K562 (cell line): ENCODE results near the gene FRYL. TPM values are rescaled to one million over a fixed set of nuclear protein-coding genes. Genes with fewer than 3 reads are reported as not detected.

Source experiments
- ATAC-seq: fragments of 200-7000 bp; cut with Tn5 transposase; 3 replicates; pipeline ENCODE4 v1.9.1; 2020; ENCODE audit warnings: moderate library complexity
- BruUV-seq: library from RNA; stranded (reverse); fragments of 400-500 nt; replicated peaks from 2 replicates; lab custom pipeline; 2021; lab: Mats Ljungman, UMichigan
- CTCF ChIA-PET: fragments of 300-600 bp; formaldehyde crosslinking; extraction: SDS; loops from one replicate; lab custom pipeline; 2021; ENCODE audit warnings: low intra/inter-chr PET ratio; lab: Yijun Ruan, JAX
- POLR2A ChIA-PET: fragments of 300-600, 350-650 bp; sonication (Branson Sonifier 250); formaldehyde crosslinking; extraction: SDS; loops from one replicate; lab custom pipeline; 2021; ENCODE audit warnings: antibody characterized with exemption, inconsistent platforms; lab: Yijun Ruan, JAX
- DNase-seq, 4 experiments: peaks; one replicate each; pipeline versions ENCODE4 v3.0.0 to v3.0.0-alpha.2; 2011 to 2018; ENCODE audit warnings: low spot score in 3 of 4, mixed read lengths in 3 of 4; ENCODE audit errors: extremely low read depth in 1 of 4
- FAIRE-seq: peaks from 2 replicates; lab custom pipeline; 2011; peaks lifted over from hg19 to GRCh38; lab: Jason Lieb, UNC
- H2AFZ ChIP-seq: 2 replicates; pipeline ENCODE4 v1.6.0; 2011; ENCODE audit warnings: low read depth, low read length, control low read depth, inconsistent platforms
- H3K27ac ChIP-seq: fragments of 200-600 bp; 3 replicates; pipeline ENCODE4 v1.8.0; 2011; ENCODE audit warnings: low read depth, mild to moderate bottlenecking, control low read depth, inconsistent platforms, low read length, moderate library complexity, mixed read lengths; ENCODE audit errors: extremely low read depth
- H3K27me3 ChIP-seq, 2 experiments: fragments of 300-600 bp in 1 of 2; 2 replicates in 1 of 2; 3 replicates in 1 of 2; pipeline versions ENCODE4 v1.6.0 to v1.8.0; 2011; ENCODE audit warnings: inconsistent platforms in 2 of 2, low read length in 2 of 2, mild to moderate bottlenecking in 1 of 2, mixed read lengths in 1 of 2, moderate library complexity in 1 of 2; ENCODE audit not compliant: control insufficient read depth in 2 of 2, insufficient read depth in 2 of 2
- H3K36me3 ChIP-seq: fragments of 300-600 bp; 3 replicates; pipeline ENCODE4 v1.8.0; 2011; ENCODE audit warnings: mild to moderate bottlenecking, low read length, inconsistent platforms; ENCODE audit not compliant: control insufficient read depth, insufficient read depth
- H3K4me1 ChIP-seq, 2 experiments: fragments of 200-600 bp in 1 of 2; replicated peaks in 1 of 2; 2 replicates in 1 of 2; 3 replicates in 1 of 2; pipeline versions ENCODE4 v1.5.1 to v1.8.0; 2011; ENCODE audit warnings: inconsistent platforms in 2 of 2, low read length in 2 of 2, mild to moderate bottlenecking in 1 of 2, mixed read lengths in 1 of 2, moderate library complexity in 1 of 2; ENCODE audit not compliant: control insufficient read depth in 2 of 2, insufficient read depth in 2 of 2
- H3K4me2 ChIP-seq: 2 replicates; pipeline ENCODE4 v1.6.1; 2011; ENCODE audit warnings: low read length, control low read depth, inconsistent platforms, mixed read lengths; ENCODE audit not compliant: insufficient read depth
- H3K4me3 ChIP-seq: fragments of 200-600 bp; sonication (generic), shearing (Covaris generic); 2 replicates; pipeline ENCODE4 v1.5.1; 2016; ENCODE audit warnings: control low read depth, inconsistent platforms
- H3K79me2 ChIP-seq: fragments of 200-600 bp; 3 replicates; pipeline ENCODE4 v1.8.0; 2011; ENCODE audit warnings: low read length, inconsistent platforms; ENCODE audit not compliant: control insufficient read depth, insufficient read depth
- H3K9ac ChIP-seq, 2 experiments: 2 replicates each; pipeline versions ENCODE4 v1.6.0 to v1.6.1; 2011; ENCODE audit warnings: low read depth in 2 of 2, low read length in 2 of 2, control low read depth in 1 of 2, inconsistent platforms in 1 of 2, mild to moderate bottlenecking in 1 of 2, mixed read lengths in 1 of 2; ENCODE audit not compliant: insufficient read depth in 1 of 2
- H3K9me1 ChIP-seq: one replicate; pipeline ENCODE4 v1.6.0; 2011; ENCODE audit warnings: inconsistent platforms, mild to moderate bottlenecking, low read length, moderate library complexity; ENCODE audit not compliant: control insufficient read depth, insufficient read depth
- H3K9me3 ChIP-seq: replicated peaks from 2 replicates; pipeline ENCODE4 v1.5.1; 2011; ENCODE audit warnings: low read depth, low read length, inconsistent platforms; ENCODE audit not compliant: control insufficient read depth, insufficient read depth
- H4K20me1 ChIP-seq: replicated peaks from 2 replicates; pipeline ENCODE4 v1.6.1; 2011; ENCODE audit warnings: low read length, inconsistent platforms, mixed read lengths; ENCODE audit not compliant: control insufficient read depth, insufficient read depth
- FOXA1 ChIP-seq: fragments of 450-650 bp; IDR thresholded peaks from 2 replicates; pipeline ENCODE4 v1.6.1; 2016; ENCODE audit warnings: mild to moderate bottlenecking, borderline replicate concordance
- HNRNPH1 ChIP-seq: fragments of 200-400 bp; formaldehyde crosslinking; optimal IDR thresholded peaks from 2 replicates; pipeline ENCODE3; 2017; ENCODE audit warnings: low read depth, mild to moderate bottlenecking, low read length, moderate library complexity
- MCM3 ChIP-seq: fragments of 450-650 bp; IDR thresholded peaks from 2 replicates; pipeline ENCODE4 v1.6.1; 2016
- MEF2D ChIP-seq: conservative IDR thresholded peaks from 2 replicates; pipeline ENCODE4 v1.6.1; 2016; ENCODE audit warnings: low read depth, missing genetic modification characterization, missing compliant biosample characterization
- SMARCE1 ChIP-seq: fragments of 450-650 bp; IDR thresholded peaks from 2 replicates; pipeline ENCODE4 v1.7.1; 2016; ENCODE audit warnings: mild to moderate bottlenecking
- WHSC1 ChIP-seq: IDR thresholded peaks from one replicate; pipeline ENCODE4 v1.6.1; 2012; ENCODE audit warnings: low read length, control low read depth, inconsistent platforms
- ZBED1 ChIP-seq: IDR thresholded peaks from 2 replicates; pipeline ENCODE4 v1.6.1; 2014
- WGBS: fragments of 100-300 bp; shearing (Covaris generic); methylation state at CpG from one replicate; pipeline ENCODE4 v1.1.6; 2016; ENCODE audit warnings: low coverage, mixed read lengths; ENCODE audit not compliant: insufficient coverage; ENCODE audit errors: missing lambda C conversion rate; 5-methylcytosine and 5-hydroxymethylcytosine counted together
- in situ Hi-C: fragments of 300-500 bp; cut with MboI; formaldehyde crosslinking; loops from 4 replicates; pipeline ENCODE4 v1.15.0; 2018; ENCODE audit warnings: inconsistent platforms, mixed read lengths
- intact Hi-C: fragments of 100-400 bp; cut with micrococcal nuclease; formaldehyde crosslinking; loops from 2 replicates; pipeline ENCODE4 v1.14.2; 2022
- polyA plus RNA-seq, 8 experiments: library from polyadenylated mRNA; depleted of rRNA in 4 of 8; stranded (reverse) in 5 of 8; unstranded in 3 of 8; fragments of >200 nt; fragmentation: Nextera tagmentation in 2 of 8; fragmentation: Illumina TruSeq in 1 of 8; extraction: Ambion mirVana in 2 of 8; extraction: Trizol in 1 of 8; gene quantifications; 2 replicates each; pipeline versions ENCODE4 v1.2.1 to v1.2.3, GENCODE V29; 2011 to 2014; ENCODE audit warnings: inconsistent platforms in 1 of 8, missing spikeins in 1 of 8
- small RNA-seq: library from RNA; depleted of rRNA; stranded (forward); fragments of <200 nt; gene quantifications from one replicate; pipeline ENCODE3, GENCODE V24; 2014
- total RNA-seq, 7 experiments: library from RNA; depleted of rRNA in 6 of 7; stranded (reverse); fragments of >200 nt in 6 of 7; fragmentation: Illumina TruSeq in 2 of 7; extraction: Trizol in 2 of 7; gene quantifications; 2 replicates each; pipeline versions ENCODE4 v1.2.1 to v1.2.3, GENCODE V29; 2011 to 2021; ENCODE audit warnings: low replicate concordance in 1 of 7
- TF ChIP-seq, protein P1 (sequence below): sonication (generic); formaldehyde crosslinking; IDR thresholded peaks from 2 replicates; pipeline ENCODE4 v1.8.1; 2023; ENCODE audit warnings: mild to moderate bottlenecking, missing genetic modification reagents
- TF ChIP-seq, protein P2 (sequence below): fragments of 150-350 bp; conservative IDR thresholded peaks from 2 replicates; pipeline ENCODE4 v1.6.1; 2014; ENCODE audit warnings: low read length

FRYL gene
- total and polyA plus RNA-seq, 9 of the 15 experiments (the other 6 are each of a cell fraction or from before 2014, with no cell fraction given) = 7.2 to 34.9 (median 15.9) TPM

DNA sequence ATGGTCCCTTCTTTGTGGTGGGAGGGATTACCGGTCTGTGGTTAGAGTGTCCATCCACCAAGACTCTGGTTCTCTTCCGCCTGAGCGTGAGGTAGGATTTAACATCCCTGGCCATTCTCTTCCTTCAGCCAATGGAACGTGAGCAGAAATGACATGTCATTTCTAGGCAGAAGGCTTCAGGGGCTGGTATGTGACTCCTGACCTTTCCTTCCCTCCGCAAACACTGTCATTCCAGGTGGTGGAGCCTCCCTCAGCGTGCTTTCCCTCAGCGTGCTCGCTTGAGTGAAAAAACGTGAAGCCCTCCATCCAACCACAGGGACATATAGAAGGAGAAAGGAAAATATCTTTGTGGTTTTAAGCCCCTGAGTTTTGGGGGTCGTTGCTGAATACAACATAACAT, 330.9 kb downstream of the FRYL start:
- H3K9me1 ChIP-seq = no peaks in the 10 kb centered on the region
- peak overlapping the region; percentile 85 for H2AFZ ChIP-seq
- peak; percentile 63 for ATAC-seq
- in situ Hi-C loops = no loop called here
- WGBS = 52% methylated on average over 9 of the region's 10 CpGs
- H3K4me3 ChIP-seq = no peak overlapping the region
- no peaks in the 10 kb centered on the region for H3K36me3 ChIP-seq
- intact Hi-C loops = loop anchor here (5.0 to 10.0 kb wide), 2 partner anchors 233 to 324 kb away; no protein-coding TSS in a partner anchor
- H3K9me3 ChIP-seq = no peaks in the 10 kb centered on the region
- TF ChIP-seq MCM3 (no peak), FOXA1 (no peak), ZBED1 (no peak), HNRNPH1 (no peak), WHSC1 (no peak), MEF2D (tag) (no peak), SMARCE1 (no peak)
- TF ChIP-seq, protein P1, sequence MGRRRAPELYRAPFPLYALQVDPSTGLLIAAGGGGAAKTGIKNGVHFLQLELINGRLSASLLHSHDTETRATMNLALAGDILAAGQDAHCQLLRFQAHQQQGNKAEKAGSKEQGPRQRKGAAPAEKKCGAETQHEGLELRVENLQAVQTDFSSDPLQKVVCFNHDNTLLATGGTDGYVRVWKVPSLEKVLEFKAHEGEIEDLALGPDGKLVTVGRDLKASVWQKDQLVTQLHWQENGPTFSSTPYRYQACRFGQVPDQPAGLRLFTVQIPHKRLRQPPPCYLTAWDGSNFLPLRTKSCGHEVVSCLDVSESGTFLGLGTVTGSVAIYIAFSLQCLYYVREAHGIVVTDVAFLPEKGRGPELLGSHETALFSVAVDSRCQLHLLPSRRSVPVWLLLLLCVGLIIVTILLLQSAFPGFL (CRISPR knock-in tag) = no peak
- TF ChIP-seq, protein P2, sequence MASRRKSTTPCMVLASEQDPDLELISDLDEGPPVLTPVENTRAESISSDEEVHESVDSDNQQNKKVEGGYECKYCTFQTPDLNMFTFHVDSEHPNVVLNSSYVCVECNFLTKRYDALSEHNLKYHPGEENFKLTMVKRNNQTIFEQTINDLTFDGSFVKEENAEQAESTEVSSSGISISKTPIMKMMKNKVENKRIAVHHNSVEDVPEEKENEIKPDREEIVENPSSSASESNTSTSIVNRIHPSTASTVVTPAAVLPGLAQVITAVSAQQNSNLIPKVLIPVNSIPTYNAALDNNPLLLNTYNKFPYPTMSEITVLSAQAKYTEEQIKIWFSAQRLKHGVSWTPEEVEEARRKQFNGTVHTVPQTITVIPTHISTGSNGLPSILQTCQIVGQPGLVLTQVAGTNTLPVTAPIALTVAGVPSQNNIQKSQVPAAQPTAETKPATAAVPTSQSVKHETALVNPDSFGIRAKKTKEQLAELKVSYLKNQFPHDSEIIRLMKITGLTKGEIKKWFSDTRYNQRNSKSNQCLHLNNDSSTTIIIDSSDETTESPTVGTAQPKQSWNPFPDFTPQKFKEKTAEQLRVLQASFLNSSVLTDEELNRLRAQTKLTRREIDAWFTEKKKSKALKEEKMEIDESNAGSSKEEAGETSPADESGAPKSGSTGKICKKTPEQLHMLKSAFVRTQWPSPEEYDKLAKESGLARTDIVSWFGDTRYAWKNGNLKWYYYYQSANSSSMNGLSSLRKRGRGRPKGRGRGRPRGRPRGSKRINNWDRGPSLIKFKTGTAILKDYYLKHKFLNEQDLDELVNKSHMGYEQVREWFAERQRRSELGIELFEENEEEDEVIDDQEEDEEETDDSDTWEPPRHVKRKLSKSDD = no peak
- no peak overlapping the region for H3K27ac ChIP-seq
- peak overlapping the region; percentile 24; the same call in 1 of the 2 replicates for H3K4me2 ChIP-seq
- no peaks in the 10 kb centered on the region for H3K79me2 ChIP-seq
- DNase-seq = peak in 1 of 4 experiments; percentile 14
- no peaks in the 10 kb centered on the region for H4K20me1 ChIP-seq
- POLR2A ChIA-PET = no interaction called here
- H3K4me1 ChIP-seq = peaks cover 0 to 2% of the 10 kb centered on the region in 2 experiments; a peak in 3 of 5 replicates
- H3K27me3 ChIP-seq = no peaks in the 10 kb centered on the region
- CTCF ChIA-PET = no interaction called here
- FAIRE-seq = peak; percentile 29
- H3K9ac ChIP-seq = no peak overlapping the region
- BruUV-seq = no TSS peak

Small RNA genes within 50 kb of the gene (small RNA-seq; reads per million reads assigned to genes)
- 0.11 reads per million for gene RNU5E-3P

Other genes starting within 250 kb of the FRYL start
- 93.1 and 99.0 TPM in 2 replicates for gene OCIAD1, start 50.8 kb upstream of the FRYL start, total RNA-seq (2014; rRNA removed)
- 196 and 197 TPM in 2 replicates for gene OCIAD1, start 50.8 kb upstream of the FRYL start, total RNA-seq (2014; rRNA removed; fragmentation: Illumina TruSeq; extraction: Trizol)
- 148 and 163 TPM in 2 replicates for gene OCIAD1, start 50.8 kb upstream of the FRYL start, total RNA-seq (2015; rRNA removed; fragmentation: Illumina TruSeq; extraction: Trizol)
- gene OCIAD1, start 50.8 kb upstream of the FRYL start, total RNA-seq (2021) = 134 and 148 TPM in 2 replicates
- 223 and 278 TPM in 2 replicates for gene OCIAD1, start 50.8 kb upstream of the FRYL start, polyA plus RNA-seq (2011; rRNA removed)
- 304 and 358 TPM in 2 replicates for gene OCIAD1, start 50.8 kb upstream of the FRYL start, polyA plus RNA-seq (2014; fragmentation: Illumina TruSeq; extraction: Trizol)
- 100 to 1,000 TPM; 204 to 222 TPM for gene OCIAD1, start 50.8 kb upstream of the FRYL start, polyA plus RNA-seq (2014; fragmentation: Nextera tagmentation; extraction: Ambion mirVana)
- gene OCIAD1, start 50.8 kb upstream of the FRYL start, polyA plus RNA-seq (2014; rRNA removed) = 188 and 200 TPM in 2 replicates
- not detected in 2 replicates for gene OCIAD2, start 126.5 kb upstream of the FRYL start, total RNA-seq (2014; rRNA removed)
- not detected in 2 replicates for gene OCIAD2, start 126.5 kb upstream of the FRYL start, total RNA-seq (2014; rRNA removed; fragmentation: Illumina TruSeq; extraction: Trizol)
- not detected in 2 replicates for gene OCIAD2, start 126.5 kb upstream of the FRYL start, total RNA-seq (2015; rRNA removed; fragmentation: Illumina TruSeq; extraction: Trizol)
- 0.31 and 0.98 TPM in 2 replicates for gene OCIAD2, start 126.5 kb upstream of the FRYL start, total RNA-seq (2021)
- gene OCIAD2, start 126.5 kb upstream of the FRYL start, polyA plus RNA-seq (2011; rRNA removed) = not detected in 2 replicates
- gene OCIAD2, start 126.5 kb upstream of the FRYL start, polyA plus RNA-seq (2014; fragmentation: Illumina TruSeq; extraction: Trizol) = not detected in 2 replicates
- not detected for gene OCIAD2, start 126.5 kb upstream of the FRYL start, polyA plus RNA-seq (2014; fragmentation: Nextera tagmentation; extraction: Ambion mirVana)
- 0.11 TPM in 1 of 2 replicates, not detected in the other for gene OCIAD2, start 126.5 kb upstream of the FRYL start, polyA plus RNA-seq (2014; rRNA removed)
- gene CWH43, start 206.0 kb upstream of the FRYL start, total RNA-seq (2014; rRNA removed) = not detected in 2 replicates
- not detected in 2 replicates for gene CWH43, start 206.0 kb upstream of the FRYL start, total RNA-seq (2014; rRNA removed; fragmentation: Illumina TruSeq; extraction: Trizol)
- not detected in 2 replicates for gene CWH43, start 206.0 kb upstream of the FRYL start, total RNA-seq (2015; rRNA removed; fragmentation: Illumina TruSeq; extraction: Trizol)
- gene CWH43, start 206.0 kb upstream of the FRYL start, total RNA-seq (2021) = not detected in 2 replicates
- gene CWH43, start 206.0 kb upstream of the FRYL start, polyA plus RNA-seq (2011; rRNA removed) = not detected in 2 replicates
- not detected in 2 replicates for gene CWH43, start 206.0 kb upstream of the FRYL start, polyA plus RNA-seq (2014; fragmentation: Illumina TruSeq; extraction: Trizol)
- gene CWH43, start 206.0 kb upstream of the FRYL start, polyA plus RNA-seq (2014; fragmentation: Nextera tagmentation; extraction: Ambion mirVana) = not detected
- not detected in 2 replicates for gene CWH43, start 206.0 kb upstream of the FRYL start, polyA plus RNA-seq (2014; rRNA removed)